Mesenchymal stem cell (in vitro differentiated cells and primary cell): Measurements from ENCODE around the gene ALCAM.
A peak's percentile ranks its signal among the peaks of the same experiment; 100 is the strongest.

ENCODE experiments used
- DNase-seq: peaks from one replicate; pipeline ENCODE4 v3.0.0-alpha.2; 2013
- H2AFZ ChIP-seq: one replicate; pipeline ENCODE4 v1.6.1; 2013; ENCODE audit warnings: low read depth, mild to moderate bottlenecking, control low read depth, inconsistent platforms, low read length, moderate library complexity
- H2AK5ac ChIP-seq: 2 replicates; pipeline ENCODE4 v1.6.1; 2013; ENCODE audit warnings: low read length, moderate library complexity, mild to moderate bottlenecking, inconsistent platforms; ENCODE audit not compliant: severe bottlenecking
- H2BK120ac ChIP-seq: one replicate; pipeline ENCODE4 v1.6.1; 2013; ENCODE audit warnings: low read depth, mild to moderate bottlenecking, inconsistent platforms, low read length, moderate library complexity
- H2BK12ac ChIP-seq, 2 experiments: one replicate each; pipeline ENCODE4 v1.6.1; 2013; ENCODE audit warnings: inconsistent platforms in 2 of 2, low read length in 2 of 2, mild to moderate bottlenecking in 2 of 2, moderate library complexity in 2 of 2, control low read depth in 1 of 2
- H2BK15ac ChIP-seq: one replicate; pipeline ENCODE4 v1.6.1; 2013; ENCODE audit warnings: mild to moderate bottlenecking, low read depth, inconsistent platforms; ENCODE audit not compliant: poor library complexity, severe bottlenecking
- H2BK5ac ChIP-seq: 2 replicates; pipeline ENCODE4 v1.6.1; 2013; ENCODE audit warnings: low read depth, mild to moderate bottlenecking, low read length, control low read depth, inconsistent platforms; ENCODE audit not compliant: poor library complexity, severe bottlenecking
- H3K14ac ChIP-seq, 2 experiments: one replicate each; pipeline ENCODE4 v1.6.1; 2013; ENCODE audit warnings: inconsistent platforms in 2 of 2, low read length in 2 of 2, control low read depth in 1 of 2, mild to moderate bottlenecking in 1 of 2, moderate library complexity in 1 of 2
- H3K18ac ChIP-seq, 2 experiments: one replicate each; pipeline ENCODE4 v1.6.1; 2013; ENCODE audit warnings: inconsistent platforms in 2 of 2, low read length in 2 of 2, control low read depth in 1 of 2, low read depth in 1 of 2, mild to moderate bottlenecking in 1 of 2
- H3K23ac ChIP-seq, 2 experiments: one replicate each; pipeline ENCODE4 v1.6.1; 2013; ENCODE audit warnings: inconsistent platforms in 2 of 2, low read length in 2 of 2, mild to moderate bottlenecking in 2 of 2, moderate library complexity in 2 of 2, control low read depth in 1 of 2
- H3K27ac ChIP-seq: 2 replicates; pipeline ENCODE4 v1.5.1; 2013; ENCODE audit warnings: mild to moderate bottlenecking, moderate library complexity, low read length, control low read depth, inconsistent platforms; ENCODE audit not compliant: poor library complexity, severe bottlenecking
- H3K27me3 ChIP-seq, 2 experiments: 2 replicates each; pipeline versions ENCODE4 v1.6.1 to v1.7.0; 2013; ENCODE audit warnings: low read length in 2 of 2, mild to moderate bottlenecking in 2 of 2, moderate library complexity in 2 of 2, control low read depth in 1 of 2, inconsistent platforms in 1 of 2; ENCODE audit not compliant: control insufficient read depth in 1 of 2, insufficient read depth in 1 of 2
- H3K36me3 ChIP-seq, 2 experiments: 2 replicates each; pipeline versions ENCODE4 v1.6.1 to v1.7.0; 2013; ENCODE audit warnings: low read length in 2 of 2, control low read depth in 1 of 2, inconsistent platforms in 1 of 2, low read depth in 1 of 2, mild to moderate bottlenecking in 1 of 2; ENCODE audit not compliant: insufficient read depth in 2 of 2, control insufficient read depth in 1 of 2
- H3K4ac ChIP-seq, 2 experiments: one replicate each; pipeline ENCODE4 v1.6.1; 2013; ENCODE audit warnings: inconsistent platforms in 2 of 2, low read length in 2 of 2, mild to moderate bottlenecking in 2 of 2, moderate library complexity in 2 of 2, control low read depth in 1 of 2, low read depth in 1 of 2
- H3K4me1 ChIP-seq: 2 replicates; pipeline ENCODE4 v1.6.1; 2013; ENCODE audit warnings: low read depth, low read length, control low read depth; ENCODE audit not compliant: control insufficient read depth, insufficient read depth
- H3K4me2 ChIP-seq: 2 replicates; pipeline ENCODE4 v1.6.1; 2013; ENCODE audit warnings: low read length, mild to moderate bottlenecking, inconsistent platforms; ENCODE audit not compliant: poor library complexity, severe bottlenecking
- H3K4me3 ChIP-seq, 2 experiments: 2 replicates each; pipeline versions ENCODE4 v1.5.1 to v1.7.0; 2013; ENCODE audit warnings: low read length in 2 of 2, mild to moderate bottlenecking in 2 of 2, control low read depth in 1 of 2, low read depth in 1 of 2; ENCODE audit not compliant: insufficient read depth in 1 of 2
- H3K79me1 ChIP-seq: replicated peaks from 2 replicates; pipeline ENCODE4 v1.6.1; 2013; ENCODE audit warnings: mild to moderate bottlenecking, control low read depth, low read length, inconsistent platforms; ENCODE audit not compliant: poor library complexity, severe bottlenecking
- H3K9ac ChIP-seq: 2 replicates; pipeline ENCODE4 v1.7.0; 2013; ENCODE audit warnings: mild to moderate bottlenecking, low read length, moderate library complexity
- H3K9me3 ChIP-seq: 2 replicates; pipeline ENCODE4 v1.7.0; 2013; ENCODE audit warnings: mild to moderate bottlenecking, low read length; ENCODE audit not compliant: control insufficient read depth
- H4K8ac ChIP-seq: one replicate; pipeline ENCODE4 v1.6.1; 2013; ENCODE audit warnings: inconsistent platforms, mild to moderate bottlenecking, low read length, moderate library complexity
- H4K91ac ChIP-seq: one replicate; pipeline ENCODE4 v1.6.1; 2013; ENCODE audit warnings: mild to moderate bottlenecking, low read length, inconsistent platforms
- WGBS: methylation state at CpG from one replicate; pipeline ENCODE4 v1.1.7; 2013; ENCODE audit warnings: mixed read lengths; 5-methylcytosine and 5-hydroxymethylcytosine counted together

Gene ALCAM

DNA sequence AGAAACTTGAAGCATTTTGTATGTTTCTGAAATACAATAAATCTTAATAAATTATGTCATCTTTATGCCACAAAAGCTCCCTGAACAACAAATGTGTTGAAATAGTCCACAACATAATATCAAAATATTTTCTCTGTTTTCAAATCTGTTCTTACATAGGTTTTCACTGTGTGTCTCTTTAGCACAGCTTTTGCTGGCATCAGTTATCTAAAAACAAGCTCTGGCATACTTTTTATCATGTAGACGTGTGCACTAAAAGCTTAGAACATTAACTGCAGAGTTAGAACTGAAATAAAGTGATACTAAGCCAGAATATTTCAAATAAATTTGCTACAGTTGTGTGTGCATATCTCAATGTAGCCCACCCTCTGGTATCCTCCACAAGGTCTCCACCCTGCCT lies 41.8 kb upstream of the ALCAM start:
- Histone ChIP-seq H3K27me3 (no peaks in the 10 kb centered on the region), H3K23ac (no peak overlapping the region), H2AFZ (no peak overlapping the region), H3K4me1 (no peaks in the 10 kb centered on the region), H3K4ac (no peak overlapping the region), H4K8ac (no peak overlapping the region), H2AK5ac (no peak overlapping the region), H3K27ac (no peak overlapping the region), H2BK12ac (no peak overlapping the region), H3K9me3 (peaks cover 7% of the 10 kb centered on the region), H3K9ac (no peak overlapping the region), H3K4me2 (no peak overlapping the region), H3K14ac (no peak overlapping the region), H4K91ac (no peak overlapping the region), H3K4me3 (no peak overlapping the region), H3K18ac (no peak overlapping the region), H3K79me1 (no peaks in the 10 kb centered on the region), H3K36me3 (no peaks in the 10 kb centered on the region), H2BK5ac (no peak overlapping the region), H2BK15ac (no peak overlapping the region), H2BK120ac (no peak overlapping the region)
- DNase-seq, result no peak
- WGBS, result no CpG with 5 or more reads among the region's 1 CpG

DNA sequence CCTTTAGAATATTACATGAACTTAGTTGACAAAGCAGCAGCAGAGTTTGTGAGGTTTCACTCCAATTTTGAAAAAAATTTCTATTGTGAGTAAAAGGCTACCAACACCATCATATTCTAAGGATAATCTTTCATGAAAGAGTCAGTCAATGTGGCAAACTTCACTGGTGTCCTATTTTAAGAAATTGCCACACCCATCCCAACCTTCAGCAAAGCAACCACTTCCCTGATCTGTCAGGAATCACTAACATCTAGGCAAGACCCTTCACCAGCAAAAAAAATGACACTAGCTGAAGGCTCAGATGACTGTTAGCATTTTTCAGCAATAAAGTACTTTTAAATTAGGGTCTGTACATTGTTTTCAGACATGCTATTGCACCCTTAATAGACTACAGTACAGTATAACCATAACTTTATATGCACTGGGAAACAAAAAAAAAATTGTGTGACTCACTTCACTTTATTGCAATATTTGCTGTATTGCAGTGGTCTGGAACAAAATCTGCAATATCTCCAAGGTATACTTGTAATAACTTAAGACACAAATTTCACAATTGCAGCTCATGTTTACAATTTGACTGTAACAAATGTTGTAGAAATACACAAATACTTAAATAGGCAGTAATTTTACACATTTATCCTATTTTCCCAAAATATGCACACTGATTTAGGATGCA lies 38.9 kb upstream of the ALCAM start:
- H2BK120ac ChIP-seq, result no peak overlapping the region
- no peak overlapping the region for H2AFZ ChIP-seq
- peaks cover 10% of the 10 kb centered on the region for H3K9me3 ChIP-seq
- no peaks in the 10 kb centered on the region for H3K36me3 ChIP-seq
- H3K18ac ChIP-seq, result no peak overlapping the region
- no peak overlapping the region for H4K91ac ChIP-seq
- H2BK15ac ChIP-seq, result no peak overlapping the region
- H3K4me1 ChIP-seq, result no peaks in the 10 kb centered on the region
- H3K4me3 ChIP-seq, result peak overlapping the region in 1 of 2 experiments; percentile 19
- H2AK5ac ChIP-seq, result no peak overlapping the region
- no peaks in the 10 kb centered on the region for H3K79me1 ChIP-seq
- DNase-seq, result no peak
- no peak overlapping the region for H3K4ac ChIP-seq
- H3K4me2 ChIP-seq, result no peak overlapping the region
- no peak overlapping the region for H2BK12ac ChIP-seq
- H2BK5ac ChIP-seq, result no peak overlapping the region
- H3K27me3 ChIP-seq, result no peaks in the 10 kb centered on the region
- no peak overlapping the region for H3K14ac ChIP-seq
- no peak overlapping the region for H3K23ac ChIP-seq
- H3K9ac ChIP-seq, result no peak overlapping the region
- H4K8ac ChIP-seq, result no peak overlapping the region
- no peak overlapping the region for H3K27ac ChIP-seq

DNA sequence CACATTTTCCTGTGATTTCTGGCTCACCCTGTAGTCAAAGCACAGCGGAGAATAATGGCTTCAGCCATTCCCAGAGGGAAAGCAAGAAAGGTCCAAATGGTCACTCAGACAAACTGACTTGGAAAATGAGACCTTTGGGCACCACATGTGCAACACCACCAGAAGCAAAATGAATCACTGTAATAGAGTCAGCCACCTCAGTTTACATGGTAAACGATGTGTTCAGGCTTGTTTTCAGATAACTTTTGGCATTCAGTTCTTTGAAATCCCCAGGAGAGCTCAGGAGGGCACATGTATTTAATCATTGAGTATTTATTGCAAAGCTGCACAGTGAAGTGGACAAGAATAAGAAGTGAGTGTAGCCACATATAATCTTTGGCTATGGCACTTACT lies 38.4 kb upstream of the ALCAM start:
- H2BK5ac ChIP-seq, result no peak overlapping the region
- no peak overlapping the region for H4K8ac ChIP-seq
- no peaks in the 10 kb centered on the region for H3K79me1 ChIP-seq
- no peak overlapping the region for H2AFZ ChIP-seq
- no peaks in the 10 kb centered on the region for H3K27me3 ChIP-seq
- no peaks in the 10 kb centered on the region for H3K36me3 ChIP-seq
- H2AK5ac ChIP-seq, result no peak overlapping the region
- H3K14ac ChIP-seq, result no peak overlapping the region
- 85% methylated on average over 2 of the region's 2 CpGs for WGBS
- peak overlapping the region in 1 of 2 experiments; percentile 19 for H3K4me3 ChIP-seq
- no peak overlapping the region for H2BK12ac ChIP-seq
- H3K4me1 ChIP-seq, result no peaks in the 10 kb centered on the region
- H3K9ac ChIP-seq, result no peak overlapping the region
- H3K4ac ChIP-seq, result no peak overlapping the region
- H2BK120ac ChIP-seq, result no peak overlapping the region
- no peak overlapping the region for H3K23ac ChIP-seq
- H3K9me3 ChIP-seq, result peaks cover 15% of the 10 kb centered on the region
- no peak overlapping the region for H2BK15ac ChIP-seq
- H4K91ac ChIP-seq, result no peak overlapping the region
- no peak overlapping the region for H3K18ac ChIP-seq
- no peak overlapping the region for H3K4me2 ChIP-seq
- H3K27ac ChIP-seq, result no peak overlapping the region
- no peak for DNase-seq

DNA sequence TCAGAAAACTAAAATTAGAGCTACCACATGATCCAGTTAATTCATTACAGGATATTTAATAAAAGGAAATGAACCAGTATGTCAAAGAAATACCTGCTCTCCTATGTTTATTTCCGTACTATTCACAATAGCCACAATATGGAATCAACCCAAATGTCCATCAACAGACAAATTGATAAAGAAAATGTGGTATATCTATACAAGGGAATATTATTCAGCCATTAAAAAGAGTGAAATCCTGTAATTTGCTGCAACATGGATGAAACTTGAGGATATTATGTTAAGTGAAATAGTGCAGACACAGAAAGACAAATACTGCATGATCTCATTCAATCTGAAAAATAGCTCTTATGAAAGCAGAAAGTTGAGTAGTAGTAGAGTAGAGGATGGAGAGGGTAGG lies 33.7 kb upstream of the ALCAM start:
- H2AK5ac ChIP-seq, result no peak overlapping the region
- no peak overlapping the region for H2BK5ac ChIP-seq
- peaks cover 8% of the 10 kb centered on the region for H3K9me3 ChIP-seq
- no peak overlapping the region for H4K8ac ChIP-seq
- no peak overlapping the region for H2BK12ac ChIP-seq
- H2BK15ac ChIP-seq, result no peak overlapping the region
- no peak overlapping the region for H3K23ac ChIP-seq
- no peaks in the 10 kb centered on the region for H3K4me1 ChIP-seq
- H3K36me3 ChIP-seq, result no peaks in the 10 kb centered on the region
- no peak overlapping the region for H3K9ac ChIP-seq
- no peak overlapping the region for H3K4me3 ChIP-seq
- no peak overlapping the region for H2AFZ ChIP-seq
- WGBS, result no CpG with 5 or more reads among the region's 1 CpG
- no peak overlapping the region for H3K4ac ChIP-seq
- H3K18ac ChIP-seq, result no peak overlapping the region
- H4K91ac ChIP-seq, result no peak overlapping the region
- no peaks in the 10 kb centered on the region for H3K27me3 ChIP-seq
- no peak overlapping the region for H3K27ac ChIP-seq
- DNase-seq, result no peak
- H3K4me2 ChIP-seq, result no peak overlapping the region
- no peak overlapping the region for H3K14ac ChIP-seq
- H3K79me1 ChIP-seq, result no peaks in the 10 kb centered on the region
- no peak overlapping the region for H2BK120ac ChIP-seq
